GOT3 (cell line): ENCODE measurements around the gene NEUROD4.

Experiments
- DNase-seq: peaks from one replicate; lab custom pipeline; 2025; ENCODE audit warnings: mixed read lengths; lab: John Stamatoyannopoulos, UW

The NEUROD4 gene

DNA sequence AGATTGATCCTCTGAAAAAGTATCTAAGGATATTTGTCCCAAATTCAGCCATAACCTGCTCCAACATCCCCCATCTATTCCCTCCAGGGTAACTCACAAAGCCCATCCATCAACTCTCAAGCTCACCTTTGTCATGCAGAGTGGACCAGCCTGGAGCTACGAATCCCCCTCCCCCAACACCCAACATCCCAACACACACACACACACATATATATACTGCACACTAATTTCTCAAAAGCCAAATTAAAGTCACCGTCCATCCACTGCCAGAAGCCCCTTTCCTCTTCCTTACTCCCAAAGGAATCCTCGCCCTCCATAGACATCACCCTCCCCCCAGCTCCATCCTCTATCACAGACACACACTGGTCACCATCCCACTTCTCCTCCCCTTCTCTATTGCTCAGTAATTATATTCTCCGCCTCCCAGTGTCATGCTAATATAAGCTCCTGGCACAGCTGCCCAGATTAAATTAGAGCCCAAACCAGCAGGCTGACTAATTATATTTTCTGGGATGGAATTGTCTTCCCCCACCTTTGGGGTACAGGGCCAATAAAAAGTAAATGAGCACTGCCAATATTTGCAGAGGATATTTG is 21.7 kb upstream of the NEUROD4 start:
- DNase-seq: no peak

DNA sequence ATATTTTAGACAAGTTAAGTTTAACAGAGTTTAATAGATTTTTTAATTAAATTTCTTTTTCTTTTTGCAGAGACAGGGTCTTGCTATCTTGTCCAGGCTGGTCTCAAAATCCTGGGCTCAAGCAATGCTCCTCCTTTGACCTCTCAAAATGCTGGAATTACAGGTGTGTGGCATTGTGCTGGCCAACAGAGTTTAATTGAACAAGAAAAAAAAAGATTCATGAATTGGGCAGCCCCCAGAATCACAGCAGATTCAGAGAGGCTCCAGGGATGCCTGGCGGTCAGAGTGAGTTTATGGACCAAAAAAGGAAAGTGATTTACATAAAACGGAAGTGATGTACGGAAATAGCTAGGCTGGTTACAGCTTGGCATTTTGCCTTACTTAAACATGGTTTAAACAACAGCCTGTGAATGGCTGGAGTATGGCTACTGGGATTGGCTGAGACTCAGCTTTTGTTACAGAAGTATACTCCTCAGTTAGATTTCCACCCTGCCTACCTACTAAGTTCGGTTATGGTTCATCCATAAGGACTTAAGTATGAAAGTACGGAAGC is 20.7 kb upstream of the NEUROD4 start:
- no peak for DNase-seq

DNA sequence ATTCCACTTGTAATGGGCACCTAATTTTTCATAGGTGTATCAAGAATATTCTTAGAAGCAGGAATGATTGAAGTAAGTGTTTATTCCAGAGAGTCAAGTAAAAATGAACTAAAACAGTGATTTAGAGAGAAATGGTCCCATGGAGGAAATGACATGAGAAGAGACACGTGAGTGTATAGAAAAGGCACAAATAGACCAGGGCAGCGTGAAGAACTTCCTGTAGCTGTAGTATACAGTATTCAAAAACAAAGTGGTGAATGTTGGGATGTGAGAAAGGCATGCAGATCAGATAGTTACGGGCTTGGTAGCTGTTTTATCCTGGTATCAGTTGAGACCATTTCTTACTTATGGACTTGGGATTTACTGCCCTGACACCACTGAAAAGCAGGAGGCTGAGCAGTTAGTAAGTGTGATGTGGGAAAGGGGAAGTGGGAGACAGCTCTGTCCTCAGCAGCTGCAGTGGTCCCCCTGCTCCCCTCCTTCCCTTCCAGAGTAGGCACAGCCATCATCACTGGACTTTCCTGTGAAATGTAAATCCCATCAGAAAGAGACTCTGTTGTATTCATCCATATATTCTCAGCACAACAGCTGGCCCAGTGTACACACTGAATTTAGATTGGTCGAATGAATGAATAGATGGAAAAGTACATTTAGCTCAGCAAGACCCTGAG is 18.4 kb upstream of the NEUROD4 start:
- no peak for DNase-seq

DNA sequence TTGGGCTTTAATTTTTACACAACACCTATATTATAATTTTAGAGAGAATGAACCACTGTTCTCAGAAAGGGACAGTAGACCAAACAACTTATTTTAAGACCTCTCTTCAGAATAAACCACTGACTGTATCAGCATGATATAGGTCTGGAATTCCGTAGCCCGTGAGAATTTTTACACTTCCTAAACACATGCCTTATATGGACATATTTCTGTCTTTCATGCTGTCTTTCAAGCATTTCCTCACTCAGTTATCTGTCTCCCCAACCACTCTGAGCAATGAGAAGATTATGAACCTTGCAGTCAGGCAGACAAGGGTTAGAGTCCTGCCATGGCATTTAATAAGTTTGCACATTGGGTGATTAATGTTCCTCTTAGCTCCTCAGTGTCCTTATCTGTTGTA is 17.4 kb upstream of the NEUROD4 start:
- DNase-seq: no peak

DNA sequence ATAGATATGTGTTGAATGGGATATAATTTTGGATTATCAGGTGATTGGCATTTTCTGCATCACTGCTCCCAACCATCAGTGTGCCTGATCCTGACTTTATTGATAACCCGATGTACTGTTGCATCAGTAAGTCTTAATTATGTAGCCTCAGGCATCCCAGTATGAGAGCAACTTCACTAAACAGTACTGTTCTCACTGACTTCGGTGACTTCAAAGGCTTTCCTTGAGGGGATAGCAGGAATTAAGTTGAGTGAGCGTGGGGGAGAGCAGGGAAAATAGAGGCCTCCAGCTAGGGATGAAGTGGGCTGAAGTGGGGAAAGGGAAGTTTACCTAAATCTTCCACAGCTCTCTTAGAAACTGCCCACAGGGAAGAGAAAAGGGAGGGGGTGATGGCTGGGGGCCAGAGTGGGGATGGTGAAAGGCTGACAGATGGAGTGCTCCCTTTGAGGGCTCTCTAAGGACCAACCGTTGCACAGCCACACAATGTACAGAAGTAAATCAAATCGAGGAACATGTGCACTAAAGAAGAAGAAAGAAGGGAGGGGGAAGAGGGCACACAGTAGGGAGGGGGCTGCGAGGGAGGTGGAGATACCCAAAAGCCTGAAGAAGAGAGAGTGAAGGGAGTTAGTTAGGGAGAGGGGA is 10.7 kb upstream of the NEUROD4 start:
- DNase-seq: no peak

DNA sequence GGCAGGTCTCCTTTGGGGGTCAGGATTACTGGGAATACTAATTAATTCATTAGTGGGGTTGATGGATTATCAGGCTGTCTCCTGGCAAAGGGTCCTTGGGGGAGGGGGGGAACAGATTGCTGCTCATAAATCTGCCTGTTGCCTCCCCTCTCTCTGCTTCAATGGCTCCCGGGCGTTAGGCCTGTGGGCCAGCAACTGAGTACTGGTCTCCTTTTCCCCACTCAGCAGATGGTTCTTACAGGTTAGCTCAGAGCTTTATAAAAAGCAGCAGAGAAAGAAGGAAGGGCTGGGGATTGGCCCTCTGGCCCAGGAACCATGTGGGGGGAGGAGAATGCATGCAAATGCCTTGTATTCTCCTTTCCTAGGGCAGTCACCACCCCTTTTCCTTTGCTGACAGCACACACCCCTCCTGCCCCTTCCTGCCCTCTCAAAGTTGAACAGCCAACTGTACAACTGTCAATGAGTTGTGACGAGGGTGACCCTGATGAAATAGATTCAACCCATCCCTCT is 2.3 kb upstream of the NEUROD4 start:
- DNase-seq: no peak

DNA sequence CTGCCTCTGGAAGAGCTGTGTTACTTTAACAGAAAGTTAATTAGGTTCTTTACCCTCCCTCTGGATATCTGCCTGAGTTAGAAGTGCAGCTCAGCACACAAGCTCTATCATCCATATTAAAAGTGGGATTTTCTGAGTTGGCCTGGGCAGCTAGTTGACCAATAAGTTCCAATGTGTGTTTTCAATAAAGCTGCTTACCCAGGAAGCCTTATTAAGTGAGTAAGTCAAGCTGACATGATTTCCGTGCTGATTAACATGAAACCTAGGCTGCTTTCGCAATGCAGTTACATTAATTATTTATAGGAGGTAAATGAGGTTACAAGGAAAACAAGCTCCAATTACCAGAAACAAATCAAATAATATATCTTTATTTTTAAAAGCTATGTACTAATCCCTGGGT is 4.8 kb downstream of the NEUROD4 start:
- no peak for DNase-seq

DNA sequence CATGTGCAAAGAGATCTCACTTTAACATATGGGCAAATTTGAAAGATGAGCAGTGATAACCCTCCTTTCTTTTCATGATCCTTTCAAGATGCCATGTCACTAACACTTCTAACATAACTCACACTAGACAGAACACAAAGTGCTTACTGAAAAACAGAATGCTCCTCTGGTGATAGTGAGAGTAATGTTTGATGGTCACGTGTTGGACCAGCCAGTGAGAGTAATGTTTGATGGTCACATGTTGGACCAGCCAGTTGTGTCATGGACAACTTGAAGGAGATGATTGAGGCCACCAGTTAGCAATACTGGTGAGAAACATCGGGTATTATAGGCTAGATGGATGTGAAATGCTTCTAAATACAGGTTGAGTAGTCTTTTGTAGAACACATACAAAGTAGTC is 5.7 kb downstream of the NEUROD4 start:
- no peak for DNase-seq

DNA sequence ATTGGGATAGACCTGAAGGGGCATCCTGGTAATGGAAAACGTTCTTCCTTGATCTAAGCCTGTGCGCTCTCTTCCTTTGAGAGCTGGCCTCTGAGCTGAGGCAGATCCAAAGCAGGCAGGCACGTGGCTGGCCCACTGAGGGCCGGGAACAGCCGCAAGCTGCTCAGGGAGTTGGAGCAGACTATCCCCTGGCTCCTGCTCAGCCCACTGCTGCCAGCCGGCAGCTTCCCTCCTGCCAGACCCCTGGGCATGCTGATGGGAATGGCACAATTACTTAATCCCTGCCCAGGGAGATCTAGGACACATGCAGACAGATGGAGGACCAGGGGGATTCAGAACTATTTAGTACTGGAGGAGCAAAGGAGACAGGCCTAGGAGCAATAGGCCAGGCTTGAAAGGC is 14.4 kb downstream of the NEUROD4 start:
- DNase-seq: no peak

DNA sequence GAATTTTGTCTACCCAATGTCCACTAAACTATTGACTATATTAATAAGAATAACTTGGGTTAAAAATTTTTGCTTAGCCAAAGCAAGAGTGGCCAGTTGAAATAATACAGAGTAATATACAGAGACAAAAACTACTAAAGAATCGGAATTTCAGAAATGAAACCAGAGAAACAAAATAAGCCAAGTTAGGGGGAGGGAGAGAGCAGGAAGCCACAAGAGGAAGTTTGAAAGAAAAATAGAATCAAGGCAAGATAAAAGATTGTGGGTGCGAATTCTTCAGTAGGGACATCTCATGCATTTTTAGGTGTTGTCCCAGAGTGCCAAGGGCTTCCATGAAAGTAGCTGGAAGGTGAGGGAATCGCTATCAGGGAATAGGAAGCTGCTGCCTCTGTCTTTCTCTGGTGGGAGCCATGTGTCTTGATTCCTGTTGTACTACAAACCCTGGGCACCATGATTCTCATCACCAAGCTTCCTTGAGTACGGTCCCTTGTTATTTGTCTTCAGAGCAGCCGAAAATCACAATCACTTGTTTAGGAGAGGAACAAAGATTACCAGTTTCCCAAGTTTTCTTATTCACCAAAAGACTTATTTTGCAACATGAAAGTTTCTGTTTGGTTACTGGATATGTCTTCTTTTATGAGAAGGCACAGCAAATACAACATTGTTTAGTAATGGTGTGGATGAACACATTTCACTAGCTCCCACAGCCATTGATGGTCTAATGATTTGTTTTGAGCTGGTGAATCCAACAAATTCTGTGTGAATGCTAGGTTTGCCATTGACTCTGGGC is 16.7 kb downstream of the NEUROD4 start:
- no peak for DNase-seq

DNA sequence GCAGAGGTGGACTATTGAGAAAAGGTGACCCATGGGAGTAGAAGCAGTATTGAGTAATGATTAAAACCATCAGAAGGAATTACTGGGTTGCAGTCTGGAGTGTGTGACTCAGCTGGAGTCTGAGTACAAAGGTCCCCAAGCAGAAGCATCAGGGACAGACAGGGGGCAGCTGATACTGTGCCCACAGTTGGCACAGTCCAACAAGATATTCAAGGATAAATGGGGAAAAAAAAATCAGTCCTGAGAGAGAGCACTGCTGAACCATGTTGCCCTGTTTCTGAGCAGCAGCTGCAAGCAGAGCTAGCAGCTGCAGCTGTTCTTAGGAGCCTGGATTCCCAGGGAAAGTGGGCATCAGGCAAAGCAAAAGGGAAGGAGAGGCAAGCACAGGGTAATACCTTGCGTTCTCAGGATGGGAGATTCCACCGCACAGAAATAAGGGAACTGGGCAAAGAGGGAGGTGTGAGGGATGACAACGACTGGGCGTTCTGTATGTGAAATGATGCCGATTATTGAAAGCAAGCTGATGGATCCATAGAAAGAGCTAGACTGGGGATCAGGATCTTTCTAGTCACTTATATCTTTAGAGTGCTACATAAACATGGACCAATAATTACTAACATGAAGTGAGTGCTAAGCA is 17.7 kb downstream of the NEUROD4 start:
- no peak for DNase-seq

DNA sequence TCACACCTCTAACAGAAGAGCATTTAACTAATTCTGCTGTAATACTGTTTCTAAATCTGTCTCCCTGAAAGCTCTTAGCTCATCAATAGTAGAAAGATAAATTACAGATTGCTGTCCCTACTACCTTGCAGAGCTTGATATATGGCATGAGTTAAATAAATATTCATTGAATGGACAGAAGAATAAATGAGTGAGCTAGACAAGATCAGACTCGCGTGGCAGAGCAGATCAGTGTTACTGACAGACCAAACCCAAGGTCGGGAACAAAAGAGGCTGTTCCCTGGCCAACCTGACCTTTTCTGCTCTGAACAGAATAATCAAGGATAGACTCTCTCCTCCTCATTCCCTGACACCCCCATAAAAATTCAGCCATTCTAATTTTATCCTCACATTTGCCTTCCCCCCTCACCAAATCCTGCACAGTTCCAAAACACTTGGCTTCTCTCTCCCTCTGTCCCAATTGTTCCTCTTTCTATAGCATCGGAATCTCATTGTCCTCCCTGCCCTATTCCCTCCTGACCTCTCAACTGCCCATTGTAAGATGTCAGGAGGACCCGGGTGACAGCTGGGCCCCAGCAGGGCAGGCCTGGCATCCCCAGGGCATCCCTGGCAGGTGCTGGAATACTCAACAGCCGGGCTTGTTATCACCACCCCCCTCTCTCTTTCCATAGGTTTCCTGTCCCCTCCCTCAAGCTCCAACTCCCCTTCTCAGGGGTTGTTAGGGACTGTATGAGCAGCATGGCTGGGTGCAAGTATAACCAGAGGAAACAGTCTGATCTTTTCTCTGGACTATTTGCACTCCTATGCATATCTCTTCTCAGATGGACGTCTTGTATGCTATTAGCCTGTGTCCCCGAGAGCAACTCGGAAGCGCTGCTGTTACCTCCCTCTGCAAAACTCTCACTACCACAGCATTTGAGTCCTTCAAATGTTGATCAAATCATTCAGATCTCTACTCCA is 19.9 kb downstream of the NEUROD4 start:
- DNase-seq: no peak

DNA sequence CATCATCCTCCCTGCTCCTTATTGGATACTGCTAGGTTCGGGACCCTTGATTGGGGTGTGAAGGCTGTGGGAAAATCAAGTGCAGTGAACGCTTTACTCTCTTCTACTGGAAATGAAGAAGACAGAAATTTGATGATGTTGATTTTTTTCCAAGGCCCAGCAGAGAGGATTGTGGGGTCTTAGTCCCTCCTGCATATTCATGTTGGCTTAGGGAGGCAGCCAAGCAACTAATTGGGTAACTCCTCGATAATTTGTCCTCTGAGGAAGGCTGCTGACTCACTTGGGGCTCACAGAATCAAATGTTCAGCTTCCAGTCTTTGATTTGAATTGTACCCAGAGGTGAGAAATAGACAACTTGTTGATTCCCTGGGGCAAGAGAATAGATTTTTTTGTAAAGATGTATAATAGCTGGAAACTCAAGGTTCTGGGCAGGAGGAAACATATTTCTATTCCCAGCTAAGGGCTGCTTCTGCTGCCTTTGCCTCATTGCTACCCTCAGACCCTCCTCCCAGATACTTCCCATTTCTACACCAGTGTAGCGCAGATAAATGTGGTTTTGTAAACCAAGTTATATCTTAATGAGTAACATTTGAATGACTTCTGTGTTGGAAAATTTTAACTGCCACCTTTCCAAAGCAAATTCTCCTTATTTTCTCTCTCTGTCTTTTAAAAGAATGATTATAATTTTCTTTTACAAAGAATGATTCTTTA is 21.7 kb downstream of the NEUROD4 start:
- DNase-seq: no peak

DNA sequence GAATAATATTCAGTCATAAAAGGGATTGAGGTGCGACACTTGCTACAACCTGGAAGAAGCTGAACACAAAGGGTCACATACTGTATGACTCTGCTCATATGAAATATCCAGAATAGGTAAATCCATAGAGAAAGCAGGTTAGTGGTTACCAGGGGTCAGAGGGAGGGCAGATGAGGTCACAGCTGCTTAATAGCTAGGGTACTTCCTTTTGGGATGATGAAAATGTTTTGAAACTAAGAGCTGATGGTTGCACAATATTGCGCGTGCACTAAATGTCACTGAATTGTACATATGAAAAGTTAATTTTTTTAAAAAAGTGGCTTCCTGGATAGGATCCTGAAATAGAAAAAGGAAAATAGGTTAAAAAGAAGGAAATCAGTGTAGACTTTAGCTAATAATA is 23.8 kb downstream of the NEUROD4 start:
- DNase-seq: no peak

DNA sequence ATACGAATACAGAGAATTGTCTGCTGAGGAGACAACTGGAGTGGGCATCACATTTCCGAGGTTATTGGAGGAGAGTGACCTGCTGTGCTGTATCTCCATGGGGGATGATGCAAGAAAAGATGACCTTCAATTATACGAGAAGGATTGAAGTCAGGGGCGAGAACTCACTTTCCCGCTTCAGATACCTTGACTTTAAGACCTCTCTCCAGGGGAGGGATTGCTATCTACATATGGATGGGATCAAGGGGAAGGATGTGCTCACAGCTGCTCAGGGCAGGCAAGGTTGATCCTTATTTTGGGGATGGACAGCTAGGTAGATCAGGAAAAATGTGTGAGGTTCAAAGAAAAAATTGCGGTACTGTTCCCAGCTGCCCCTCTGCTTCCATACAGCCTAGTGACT is 24.4 kb downstream of the NEUROD4 start:
- DNase-seq: no peak

DNA sequence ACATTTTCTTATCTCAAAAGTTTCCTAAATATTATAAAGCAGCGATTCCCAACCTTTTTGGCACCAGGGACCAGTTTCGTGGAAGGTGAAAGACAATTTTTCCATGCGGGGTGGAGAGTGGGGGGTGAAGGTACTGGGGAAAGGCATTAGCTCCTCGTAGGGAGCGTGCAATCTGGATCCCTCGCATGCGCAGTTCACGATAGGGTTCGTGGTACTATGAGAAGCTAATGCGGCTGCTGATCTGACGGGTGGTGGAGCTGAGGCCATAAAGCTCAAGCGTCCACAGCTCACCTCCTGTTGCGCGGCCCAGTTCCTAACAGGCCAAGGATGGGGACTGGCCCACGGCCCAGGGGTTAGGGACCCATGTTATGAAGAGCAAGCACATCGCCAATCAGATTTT is 29.9 kb downstream of the NEUROD4 start:
- DNase-seq: no peak

DNA sequence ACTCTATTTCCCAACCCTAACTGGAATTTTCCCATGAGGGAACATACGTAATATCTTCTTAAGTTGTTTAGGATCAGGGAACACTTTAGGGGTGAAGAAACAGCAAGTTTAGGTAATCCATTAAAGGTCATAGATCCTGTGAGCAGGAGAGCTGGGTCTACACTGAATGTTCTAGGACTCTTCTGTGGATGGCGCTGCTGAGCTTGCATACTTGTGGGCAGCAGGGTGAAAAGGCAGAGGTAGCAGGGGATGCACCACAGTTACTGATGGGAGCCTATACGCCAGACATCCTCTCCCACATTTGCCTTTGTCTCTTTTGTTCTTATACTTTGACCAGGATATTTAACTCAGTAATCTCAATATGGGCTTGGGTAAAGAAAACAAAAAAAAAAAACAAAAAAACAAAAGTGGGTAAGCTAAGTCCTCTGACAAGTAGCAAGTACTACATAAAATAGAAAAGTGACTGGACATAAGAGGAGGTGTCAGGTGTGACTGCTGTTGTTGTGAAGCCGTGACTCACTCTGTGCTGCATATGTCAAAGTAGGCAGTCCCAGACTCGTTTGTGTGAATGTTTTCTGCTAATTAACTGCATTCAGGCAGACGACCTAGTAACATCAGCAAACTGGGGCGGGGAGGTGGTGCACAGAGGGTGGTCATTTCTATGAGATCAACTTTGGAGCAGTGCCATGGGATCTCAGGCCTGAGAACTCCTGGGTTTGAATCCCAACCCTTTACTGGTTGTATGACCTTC is 31.6 kb downstream of the NEUROD4 start:
- DNase-seq: no peak

DNA sequence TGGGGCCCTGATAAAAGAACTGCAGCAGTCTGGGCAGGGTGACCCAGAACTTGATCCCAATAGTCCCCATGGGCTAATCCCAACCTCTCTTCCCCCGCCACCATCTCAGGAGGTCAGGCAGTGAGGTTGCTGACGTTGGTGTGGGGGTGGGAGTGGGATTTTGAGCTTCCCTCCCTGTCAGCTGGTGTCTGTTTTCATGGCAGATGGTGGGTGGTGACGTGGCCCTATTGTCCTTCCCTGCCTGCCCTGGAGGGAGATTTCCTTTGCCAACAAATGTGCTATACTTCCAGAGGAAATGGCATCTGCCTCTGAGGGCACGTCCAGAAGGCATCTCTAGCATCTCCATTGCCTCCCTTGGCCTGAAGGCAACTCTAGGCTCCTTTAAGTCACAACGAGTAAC is 37.7 kb downstream of the NEUROD4 start:
- no peak for DNase-seq

DNA sequence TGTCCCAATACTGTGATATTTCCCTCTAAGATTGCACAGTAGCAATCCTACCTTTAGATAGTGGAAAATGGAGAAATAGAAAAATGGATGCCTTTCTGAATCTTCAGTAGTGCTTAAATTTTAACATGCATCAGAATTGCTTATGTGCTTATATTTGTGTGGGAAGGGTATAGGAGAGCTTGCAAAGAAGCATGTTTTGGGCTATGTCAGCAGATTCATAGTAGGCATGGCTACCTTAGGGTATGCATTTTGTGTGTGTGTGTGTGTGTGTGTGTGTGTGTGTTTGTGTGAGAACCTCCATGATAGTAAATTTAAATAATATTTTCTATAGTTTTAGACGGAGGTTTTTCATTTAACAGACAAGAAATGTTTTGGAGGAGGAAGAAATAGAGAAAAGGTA is 38.3 kb downstream of the NEUROD4 start:
- no peak for DNase-seq
